ENCODE data around the gene PVR. TPM values are rescaled to one million over a fixed set of nuclear protein-coding genes. Genes with fewer than 3 reads are reported as not detected.
"Not testable (repeated sequence)": the region's sequence is repeated elsewhere in the genome, so short reads cannot be mapped to it uniquely, and the experiment has no call there.

The PVR gene
- total and polyA plus RNA-seq, 9 of the 15 experiments (the other 6 are each of a cell fraction or from before 2014, with no cell fraction given), result 0.89 to 14.5 (median 9.8) TPM

GRCh38 chr19:44634058-44634457 is 9.7 kb upstream of the PVR start:
- BruUV-seq (replicated peaks); intact Hi-C loops (cut with micrococcal nuclease); DNase-seq (ENCODE audit: extremely low read depth in 1 of 4, low spot score in 3 of 4); H3K9me3 ChIP-seq (replicated peaks; ENCODE audit: control insufficient read depth, insufficient read depth, low read depth, low read length); ATAC-seq; H3K36me3 ChIP-seq (ENCODE audit: control insufficient read depth, insufficient read depth, low read length); H4K20me1 ChIP-seq (replicated peaks; ENCODE audit: control insufficient read depth, insufficient read depth, low read length); H3K4me2 ChIP-seq (ENCODE audit: insufficient read depth, low read length); FAIRE-seq; H3K4me1 ChIP-seq (replicated peaks in 1 of 2; ENCODE audit: control insufficient read depth in 2 of 2, insufficient read depth in 2 of 2, low read length in 2 of 2); H3K9ac ChIP-seq (ENCODE audit: insufficient read depth in 1 of 2, low read depth in 2 of 2, low read length in 2 of 2); H3K27ac ChIP-seq (ENCODE audit: extremely low read depth, low read depth, low read length); in situ Hi-C loops (cut with MboI); CTCF ChIA-PET (ENCODE audit: low intra/inter-chr PET ratio); H3K9me1 ChIP-seq (ENCODE audit: control insufficient read depth, insufficient read depth, low read length); H3K27me3 ChIP-seq (ENCODE audit: control insufficient read depth in 2 of 2, insufficient read depth in 2 of 2, low read length in 2 of 2); H3K79me2 ChIP-seq (ENCODE audit: control insufficient read depth, insufficient read depth, low read length); H2AFZ ChIP-seq (ENCODE audit: low read depth, low read length); H3K4me3 ChIP-seq: not testable (repeated sequence)
- WGBS (ENCODE audit: insufficient coverage, low coverage, missing lambda C conversion rate), result 56% methylated on average over 5 of the region's 5 CpGs
- POLR2A ChIA-PET, result interaction anchor here (1.5 kb wide), 1 partner anchor 46 kb away, joined by 4 read pairs; no protein-coding TSS in a partner anchor
- TF ChIP-seq C11orf30 (IDR thresholded peaks at IDR 0.05; ENCODE audit: low read depth) (peak; percentile 64), MAFF (IDR thresholded peaks at IDR 0.05; ENCODE audit: low read length) (0 out of 2 replicates have a peak, but pooled peaks have one; percentile 11), ZNF316 (IDR thresholded peaks at IDR 0.05) (peak; percentile 72)

- POLR2A ChIA-PET, result no interaction called here
- Histone ChIP-seq H3K9ac (ENCODE audit: insufficient read depth in 1 of 2, low read depth in 2 of 2, low read length in 2 of 2) (no peak overlapping the region), H3K4me3 (no peak overlapping the region), H2AFZ (ENCODE audit: low read depth, low read length) (no peak overlapping the region), H3K4me2 (ENCODE audit: insufficient read depth, low read length) (no peak overlapping the region), H3K27me3 (ENCODE audit: control insufficient read depth in 2 of 2, insufficient read depth in 2 of 2, low read length in 2 of 2) (no peaks in the 10 kb centered on the region), H3K9me1 (ENCODE audit: control insufficient read depth, insufficient read depth, low read length) (no peaks in the 10 kb centered on the region), H4K20me1 (replicated peaks; ENCODE audit: control insufficient read depth, insufficient read depth, low read length) (no peaks in the 10 kb centered on the region), H3K27ac (ENCODE audit: extremely low read depth, low read depth, low read length) (no peak overlapping the region), H3K79me2 (ENCODE audit: control insufficient read depth, insufficient read depth, low read length) (no peaks in the 10 kb centered on the region), H3K4me1 (replicated peaks in 1 of 2; ENCODE audit: control insufficient read depth in 2 of 2, insufficient read depth in 2 of 2, low read length in 2 of 2) (peaks cover 3 to 7% of the 10 kb centered on the region in 2 experiments; a peak in 3 of 5 replicates), H3K9me3 (replicated peaks; ENCODE audit: control insufficient read depth, insufficient read depth, low read depth, low read length) (no peaks in the 10 kb centered on the region), H3K36me3 (ENCODE audit: control insufficient read depth, insufficient read depth, low read length) (no peaks in the 10 kb centered on the region)
- in situ Hi-C loops (cut with MboI) (no loop called here), intact Hi-C loops (cut with micrococcal nuclease) (no loop called here)
- no TSS peak for BruUV-seq (replicated peaks)
- DNase-seq (ENCODE audit: extremely low read depth in 1 of 4, low spot score in 3 of 4) (no peak), FAIRE-seq (no peak), ATAC-seq (no peak)
- 53% methylated on average over 2 of the region's 2 CpGs for WGBS (ENCODE audit: insufficient coverage, low coverage, missing lambda C conversion rate)
- CTCF ChIA-PET (ENCODE audit: low intra/inter-chr PET ratio), result no interaction called here
- TF ChIP-seq RREB1 (CRISPR knock-in tag; IDR thresholded peaks at IDR 0.05) (no peak), ZNF12 (CRISPR knock-in tag; IDR thresholded peaks at IDR 0.05) (peak; percentile 99), THRA (IDR thresholded peaks at IDR 0.05) (0 out of 2 replicates have a peak, but pooled peaks have one; percentile 12), YY1 (IDR thresholded peaks at IDR 0.05; ENCODE audit: borderline replicate concordance in 1 of 3, control insufficient read depth in 1 of 3, extremely low read depth in 1 of 3, insufficient read depth in 3 of 3, insufficient read length in 1 of 3, insufficient replicate concordance in 2 of 3, low read depth in 1 of 3, low read length in 2 of 3) (no peak)
These were observed 8.9 kb upstream of the PVR start for GRCh38 chr19:44634785-44635184.
